ENCODE measurements around the gene CHD9NB. TPM values are rescaled to one million over a fixed set of nuclear protein-coding genes. Genes with fewer than 3 reads are reported as not detected.

Gene CHD9NB
- total RNA-seq, 1 donor from 2014 or later = 0.26 TPM

DNA sequence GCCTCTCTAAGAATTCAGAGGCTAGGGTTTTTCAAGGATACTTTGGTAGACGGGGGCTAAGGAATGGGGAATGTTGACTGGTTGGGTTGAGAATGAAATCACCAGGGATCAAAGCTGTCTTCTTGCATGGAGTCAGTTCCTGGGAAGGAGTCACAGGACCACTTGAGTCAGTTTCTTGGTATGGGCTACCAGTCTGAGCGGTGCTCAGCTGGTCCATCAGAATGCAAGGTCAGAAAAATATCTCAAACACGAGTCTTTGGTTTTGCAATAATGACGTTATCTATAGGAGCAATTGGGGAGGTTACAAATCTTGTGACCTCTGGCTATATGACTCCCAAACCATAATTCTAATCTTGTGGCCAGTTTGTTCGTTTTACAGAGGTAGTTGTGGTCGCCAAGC is 18.4 kb downstream of the CHD9NB start:
- DNase-seq (ENCODE audit: low read depth) = peak; percentile 72
- Histone ChIP-seq H3K36me3 (ENCODE audit: control insufficient read depth, insufficient read depth, low read length) (no peaks in the 10 kb centered on the region), H3K27me3 (ENCODE audit: control insufficient read depth, insufficient read depth, low read length) (no peaks in the 10 kb centered on the region), H3K4me3 (ENCODE audit: low read depth, low read length) (no peak overlapping the region)
- no peak for FAIRE-seq
- TF ChIP-seq, protein P1, sequence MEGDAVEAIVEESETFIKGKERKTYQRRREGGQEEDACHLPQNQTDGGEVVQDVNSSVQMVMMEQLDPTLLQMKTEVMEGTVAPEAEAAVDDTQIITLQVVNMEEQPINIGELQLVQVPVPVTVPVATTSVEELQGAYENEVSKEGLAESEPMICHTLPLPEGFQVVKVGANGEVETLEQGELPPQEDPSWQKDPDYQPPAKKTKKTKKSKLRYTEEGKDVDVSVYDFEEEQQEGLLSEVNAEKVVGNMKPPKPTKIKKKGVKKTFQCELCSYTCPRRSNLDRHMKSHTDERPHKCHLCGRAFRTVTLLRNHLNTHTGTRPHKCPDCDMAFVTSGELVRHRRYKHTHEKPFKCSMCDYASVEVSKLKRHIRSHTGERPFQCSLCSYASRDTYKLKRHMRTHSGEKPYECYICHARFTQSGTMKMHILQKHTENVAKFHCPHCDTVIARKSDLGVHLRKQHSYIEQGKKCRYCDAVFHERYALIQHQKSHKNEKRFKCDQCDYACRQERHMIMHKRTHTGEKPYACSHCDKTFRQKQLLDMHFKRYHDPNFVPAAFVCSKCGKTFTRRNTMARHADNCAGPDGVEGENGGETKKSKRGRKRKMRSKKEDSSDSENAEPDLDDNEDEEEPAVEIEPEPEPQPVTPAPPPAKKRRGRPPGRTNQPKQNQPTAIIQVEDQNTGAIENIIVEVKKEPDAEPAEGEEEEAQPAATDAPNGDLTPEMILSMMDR (IDR thresholded peaks at IDR 0.05; ENCODE audit: insufficient read depth, low read length, severe bottlenecking) = no peak

DNA sequence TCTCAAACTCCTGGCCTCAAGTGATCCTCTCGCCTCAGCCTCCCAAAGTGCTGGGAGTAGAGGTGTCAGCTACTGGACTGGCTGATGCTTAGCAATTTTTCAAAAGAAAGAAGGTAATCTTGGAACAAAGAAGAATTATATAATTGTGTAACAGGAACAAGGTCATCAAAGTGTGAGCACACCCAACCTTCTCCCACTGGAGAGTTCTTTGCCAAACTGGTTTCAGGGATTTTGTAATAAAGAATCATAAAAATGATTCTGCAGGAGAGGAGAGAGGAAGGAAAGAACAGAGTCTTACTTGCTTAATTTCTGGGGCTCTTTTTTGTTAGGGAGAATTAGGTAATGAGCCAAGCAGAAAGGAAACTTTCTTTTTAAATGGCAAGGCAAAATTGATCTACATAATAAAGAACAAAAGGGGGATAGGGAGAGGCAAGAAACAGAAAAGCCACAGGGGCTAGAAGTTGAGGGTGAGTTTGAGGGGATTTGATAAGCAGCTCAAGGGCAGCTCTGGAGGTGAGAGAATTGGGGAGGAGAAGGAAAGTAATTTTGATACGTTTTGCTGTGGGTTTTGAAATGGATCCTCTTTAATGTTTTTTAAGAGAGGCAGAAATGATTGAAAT is 21.3 kb downstream of the CHD9NB start:
- H3K4me3 ChIP-seq (ENCODE audit: low read depth, low read length) = no peak overlapping the region
- H3K36me3 ChIP-seq (ENCODE audit: control insufficient read depth, insufficient read depth, low read length) = no peaks in the 10 kb centered on the region
- TF ChIP-seq, protein P1 (IDR thresholded peaks at IDR 0.05; ENCODE audit: insufficient read depth, low read length, severe bottlenecking) = no peak
- DNase-seq (ENCODE audit: low read depth) (peak; percentile 57), FAIRE-seq (no peak)
- H3K27me3 ChIP-seq (ENCODE audit: control insufficient read depth, insufficient read depth, low read length) = no peaks in the 10 kb centered on the region

DNA sequence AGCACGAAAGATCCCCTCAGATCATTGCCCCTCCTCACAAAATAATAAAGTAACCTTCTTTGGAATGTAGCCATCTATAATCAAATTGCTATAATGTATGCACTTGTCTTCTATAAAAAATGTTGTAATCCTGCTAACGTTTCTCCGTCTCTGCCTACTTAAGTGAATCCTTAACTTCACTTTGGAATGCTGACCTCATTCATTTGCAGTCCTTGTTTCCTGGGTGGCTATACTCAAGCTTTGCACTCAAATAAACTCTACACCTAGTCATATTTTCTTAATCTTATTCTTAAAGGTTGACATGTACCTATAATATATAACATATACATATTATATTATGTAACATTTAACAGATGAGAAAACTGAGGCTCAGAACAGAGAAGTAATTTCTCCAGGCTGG is 22.7 kb downstream of the CHD9NB start:
- Histone ChIP-seq H3K36me3 (ENCODE audit: control insufficient read depth, insufficient read depth, low read length) (no peaks in the 10 kb centered on the region), H3K4me3 (ENCODE audit: low read depth, low read length) (no peak overlapping the region), H3K27me3 (ENCODE audit: control insufficient read depth, insufficient read depth, low read length) (no peaks in the 10 kb centered on the region)
- TF ChIP-seq, protein P1 (IDR thresholded peaks at IDR 0.05; ENCODE audit: insufficient read depth, low read length, severe bottlenecking) = no peak
- DNase-seq (ENCODE audit: low read depth) (no peak), FAIRE-seq (no peak)

DNA sequence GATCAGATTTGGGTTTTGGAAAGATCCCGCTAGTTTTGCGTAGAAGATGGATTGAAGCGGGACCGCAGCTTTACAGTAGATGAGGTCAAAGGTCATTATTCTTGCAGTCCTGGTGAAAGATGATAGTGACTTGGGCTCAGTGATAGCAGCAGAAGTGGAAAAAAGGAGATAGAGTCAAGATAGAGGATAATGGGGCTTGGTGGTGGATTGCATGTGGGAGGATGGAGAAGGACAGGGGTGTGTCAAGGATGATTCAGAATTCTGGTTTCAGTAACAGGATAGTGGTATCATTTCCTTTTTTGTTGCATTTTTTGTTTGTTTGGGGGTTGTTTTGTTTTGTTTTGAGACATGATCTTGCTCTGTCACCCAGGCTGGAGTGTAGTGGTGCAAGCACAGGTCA is 28.7 kb downstream of the CHD9NB start:
- no peak overlapping the region for H3K4me3 ChIP-seq (ENCODE audit: low read depth, low read length)
- FAIRE-seq = no peak
- TF ChIP-seq, protein P1 (IDR thresholded peaks at IDR 0.05; ENCODE audit: insufficient read depth, low read length, severe bottlenecking) = no peak
- no peaks in the 10 kb centered on the region for H3K27me3 ChIP-seq (ENCODE audit: control insufficient read depth, insufficient read depth, low read length)
- no peaks in the 10 kb centered on the region for H3K36me3 ChIP-seq (ENCODE audit: control insufficient read depth, insufficient read depth, low read length)
- DNase-seq (ENCODE audit: low read depth) = no peak

DNA sequence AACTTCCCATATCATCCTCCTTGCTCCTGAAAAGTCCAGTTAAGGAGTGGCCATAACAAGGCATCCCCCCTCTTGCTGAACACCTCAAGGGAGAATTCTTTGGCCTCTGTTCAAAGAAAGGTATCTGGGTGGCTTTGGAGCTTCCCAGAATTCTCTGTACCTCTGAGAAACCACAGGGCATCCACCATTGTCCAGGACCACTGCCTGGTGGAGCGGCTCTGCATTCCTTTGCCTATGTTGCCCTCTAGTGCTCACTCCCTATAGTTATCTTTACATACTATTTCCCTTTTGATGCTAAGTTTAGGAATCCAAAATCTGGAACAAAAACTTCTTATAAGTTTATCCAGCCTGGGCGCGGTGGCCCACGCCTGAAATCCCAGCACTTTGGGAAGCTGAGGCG is 30.3 kb downstream of the CHD9NB start:
- H3K27me3 ChIP-seq (ENCODE audit: control insufficient read depth, insufficient read depth, low read length) = no peaks in the 10 kb centered on the region
- FAIRE-seq = no peak
- no peaks in the 10 kb centered on the region for H3K36me3 ChIP-seq (ENCODE audit: control insufficient read depth, insufficient read depth, low read length)
- no peak overlapping the region for H3K4me3 ChIP-seq (ENCODE audit: low read depth, low read length)
- TF ChIP-seq, protein P1 (IDR thresholded peaks at IDR 0.05; ENCODE audit: insufficient read depth, low read length, severe bottlenecking) = peak; percentile 61
- DNase-seq (ENCODE audit: low read depth) = peak; percentile 47

DNA sequence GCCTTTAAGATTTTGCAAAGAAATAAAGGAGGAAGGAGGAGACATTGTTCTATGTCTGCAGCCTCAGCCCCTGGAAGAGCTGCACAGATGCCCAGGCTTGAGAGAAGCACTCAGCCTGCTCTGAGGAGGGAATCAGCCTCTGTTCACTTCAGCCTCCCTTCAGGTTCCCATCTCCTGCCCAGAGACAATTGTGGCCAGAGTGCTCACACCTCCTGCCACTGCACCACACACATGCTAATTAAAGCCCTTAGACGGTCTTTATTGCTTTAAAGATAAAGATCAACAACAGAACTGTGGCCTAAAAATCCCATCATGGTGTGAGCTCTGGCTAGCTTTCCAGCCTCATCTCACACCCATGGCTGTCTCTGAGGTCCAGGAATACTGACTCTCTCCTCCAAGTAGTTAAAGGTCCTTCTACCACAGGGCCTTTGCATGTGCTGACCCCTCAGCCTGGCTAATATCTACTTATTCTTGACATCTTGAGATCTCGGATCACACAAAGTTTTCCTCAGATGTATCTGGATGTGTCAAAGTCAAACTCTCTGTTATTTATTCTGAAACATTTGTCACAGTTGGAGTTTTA is 33.8 kb downstream of the CHD9NB start:
- no peaks in the 10 kb centered on the region for H3K36me3 ChIP-seq (ENCODE audit: control insufficient read depth, insufficient read depth, low read length)
- FAIRE-seq = no peak
- no peak for DNase-seq (ENCODE audit: low read depth)
- no peak overlapping the region for H3K4me3 ChIP-seq (ENCODE audit: low read depth, low read length)
- TF ChIP-seq, protein P1 (IDR thresholded peaks at IDR 0.05; ENCODE audit: insufficient read depth, low read length, severe bottlenecking) = no peak
- no peaks in the 10 kb centered on the region for H3K27me3 ChIP-seq (ENCODE audit: control insufficient read depth, insufficient read depth, low read length)

Data from bronchial epithelial cell (primary cell).